ENCODE data around the gene EPC2. TPM values are rescaled to one million over a fixed set of nuclear protein-coding genes. Genes with fewer than 3 reads are reported as not detected.

The EPC2 gene
- total RNA-seq, 4 donors from 2014 or later = 37.9 to 55.3 (median 44.1) TPM

GRCh38 chr2:148651972-148652371 is 7.4 kb downstream of the EPC2 start:
- TF ChIP-seq POLR2A (IDR thresholded peaks at IDR 0.05) = no peak
- TF ChIP-seq, protein P1, sequence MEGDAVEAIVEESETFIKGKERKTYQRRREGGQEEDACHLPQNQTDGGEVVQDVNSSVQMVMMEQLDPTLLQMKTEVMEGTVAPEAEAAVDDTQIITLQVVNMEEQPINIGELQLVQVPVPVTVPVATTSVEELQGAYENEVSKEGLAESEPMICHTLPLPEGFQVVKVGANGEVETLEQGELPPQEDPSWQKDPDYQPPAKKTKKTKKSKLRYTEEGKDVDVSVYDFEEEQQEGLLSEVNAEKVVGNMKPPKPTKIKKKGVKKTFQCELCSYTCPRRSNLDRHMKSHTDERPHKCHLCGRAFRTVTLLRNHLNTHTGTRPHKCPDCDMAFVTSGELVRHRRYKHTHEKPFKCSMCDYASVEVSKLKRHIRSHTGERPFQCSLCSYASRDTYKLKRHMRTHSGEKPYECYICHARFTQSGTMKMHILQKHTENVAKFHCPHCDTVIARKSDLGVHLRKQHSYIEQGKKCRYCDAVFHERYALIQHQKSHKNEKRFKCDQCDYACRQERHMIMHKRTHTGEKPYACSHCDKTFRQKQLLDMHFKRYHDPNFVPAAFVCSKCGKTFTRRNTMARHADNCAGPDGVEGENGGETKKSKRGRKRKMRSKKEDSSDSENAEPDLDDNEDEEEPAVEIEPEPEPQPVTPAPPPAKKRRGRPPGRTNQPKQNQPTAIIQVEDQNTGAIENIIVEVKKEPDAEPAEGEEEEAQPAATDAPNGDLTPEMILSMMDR (IDR thresholded peaks at IDR 0.05) = no peak
- WGBS, 2 donors = 61 to 64% methylated on average over 2 of the region's 2 CpGs
- intact Hi-C loops (cut with DNase I) = no loop called here
- H3K9me3 ChIP-seq = no peaks in the 10 kb centered on the region
- peaks cover 30 to 45% of the 10 kb centered on the region in 2 donors for H3K4me1 ChIP-seq
- no peak for DNase-seq
- no peak overlapping the region for H3K4me3 ChIP-seq (replicated peaks in 1 of 3)
- no peak overlapping the region for H3K27ac ChIP-seq
- H3K36me3 ChIP-seq = no peaks in the 10 kb centered on the region
- no peaks in the 10 kb centered on the region for H3K27me3 ChIP-seq

DNA sequence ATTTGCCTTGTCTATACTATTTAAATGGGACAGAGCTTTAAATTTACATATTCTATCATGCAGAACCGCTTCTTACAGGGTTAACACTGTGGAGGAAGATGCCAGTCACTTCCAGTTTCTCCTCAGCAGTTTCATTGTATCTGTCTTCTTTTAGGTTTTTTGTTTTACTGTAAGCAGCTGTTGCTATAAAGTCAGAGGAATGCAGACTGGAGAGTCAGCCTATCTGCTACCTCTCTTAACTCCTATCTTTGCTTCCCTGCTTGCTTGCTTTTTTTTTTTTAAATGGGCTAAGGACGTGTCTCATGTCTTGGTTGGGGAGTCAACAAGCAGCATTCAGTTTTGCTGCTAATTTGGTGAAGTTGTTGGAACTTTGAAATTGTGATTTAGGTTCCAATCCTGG is 8.9 kb downstream of the EPC2 start:
- no peak for DNase-seq
- Histone ChIP-seq H3K36me3 (no peaks in the 10 kb centered on the region), H3K27ac (no peak overlapping the region), H3K4me1 (peaks cover 41 to 53% of the 10 kb centered on the region in 2 donors), H3K9me3 (no peaks in the 10 kb centered on the region), H3K4me3 (replicated peaks in 1 of 3) (no peak overlapping the region), H3K27me3 (no peaks in the 10 kb centered on the region)
- intact Hi-C loops (cut with DNase I) = no loop called here
- 49 to 53% methylated on average over 2 of the region's 2 CpGs for WGBS, 2 donors
- TF ChIP-seq POLR2A (IDR thresholded peaks at IDR 0.05) = no peak
- TF ChIP-seq, protein P1 (IDR thresholded peaks at IDR 0.05) = no peak

DNA sequence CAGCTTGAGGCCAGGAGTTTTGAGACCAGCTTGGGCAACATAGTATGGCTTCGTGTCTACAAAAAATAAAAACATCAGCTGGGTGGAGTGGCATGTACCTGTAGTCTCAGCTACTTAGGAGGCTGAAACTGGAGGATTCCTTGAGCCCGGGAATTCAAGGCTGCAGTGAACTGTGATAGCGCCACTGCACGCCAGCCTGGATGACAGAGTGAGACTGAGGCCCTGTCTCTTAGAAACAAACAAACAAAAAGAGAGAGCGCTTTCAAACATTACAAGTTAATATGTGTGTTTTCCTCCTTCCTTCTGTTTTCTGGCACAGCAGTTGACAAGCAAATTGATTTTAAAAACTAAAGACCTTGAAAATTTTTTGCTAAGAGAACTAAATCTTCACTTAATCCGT is 9.9 kb downstream of the EPC2 start:
- Histone ChIP-seq H3K27ac (no peak overlapping the region), H3K9me3 (no peaks in the 10 kb centered on the region), H3K27me3 (no peaks in the 10 kb centered on the region), H3K36me3 (no peaks in the 10 kb centered on the region), H3K4me3 (replicated peaks in 1 of 3) (no peak overlapping the region), H3K4me1 (peaks cover 31 to 51% of the 10 kb centered on the region in 2 donors)
- intact Hi-C loops (cut with DNase I) = no loop called here
- TF ChIP-seq POLR2A (IDR thresholded peaks at IDR 0.05) = no peak
- TF ChIP-seq, protein P1 (IDR thresholded peaks at IDR 0.05) = no peak
- DNase-seq = no peak
- WGBS, 2 donors = 93 to 96% methylated on average over 6 of the region's 6 CpGs

DNA sequence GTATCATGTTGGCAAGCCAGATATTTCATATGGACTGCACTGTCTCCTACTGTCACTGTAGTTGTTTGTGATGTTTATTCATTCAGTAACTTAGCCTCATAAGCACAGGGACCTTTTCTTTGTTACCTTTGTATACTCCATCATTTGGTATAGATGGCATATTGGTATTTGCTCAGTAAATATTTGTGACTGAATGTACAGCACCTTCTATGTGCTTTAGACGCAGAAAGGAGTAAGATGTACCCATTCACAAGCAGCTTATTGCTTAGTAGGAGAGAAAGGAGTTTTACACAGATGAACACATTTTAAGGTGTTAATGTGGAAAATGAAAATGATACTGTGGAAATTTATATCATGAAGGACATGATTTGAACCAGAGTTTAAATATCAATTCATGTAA is 12.0 kb downstream of the EPC2 start:
- Histone ChIP-seq H3K9me3 (no peaks in the 10 kb centered on the region), H3K4me1 (peaks cover 30 to 50% of the 10 kb centered on the region in 2 donors), H3K36me3 (no peaks in the 10 kb centered on the region), H3K4me3 (replicated peaks in 1 of 3) (no peak overlapping the region), H3K27ac (no peak overlapping the region), H3K27me3 (no peaks in the 10 kb centered on the region)
- intact Hi-C loops (cut with DNase I) = no loop called here
- 95 to 98% methylated on average over 1 of the region's 1 CpG for WGBS, 2 donors
- no peak for DNase-seq
- TF ChIP-seq, protein P1 (IDR thresholded peaks at IDR 0.05) = no peak
- TF ChIP-seq POLR2A (IDR thresholded peaks at IDR 0.05) = no peak

- 72 to 74% methylated on average over 2 of the region's 2 CpGs for WGBS, 2 donors
- intact Hi-C loops (cut with DNase I) = no loop called here
Observed at GRCh38 chr2:148658807-148659722, 14.5 kb downstream of the EPC2 start.

More at GRCh38 chr2:148658807-148659722, 14.5 kb downstream of the EPC2 start:
- Histone ChIP-seq H3K27me3 (no peaks in the 10 kb centered on the region), H3K27ac (no peak overlapping the region), H3K4me1 (peaks cover 19 to 31% of the 10 kb centered on the region in 2 donors), H3K9me3 (no peaks in the 10 kb centered on the region), H3K4me3 (replicated peaks in 1 of 3) (no peak overlapping the region), H3K36me3 (no peaks in the 10 kb centered on the region)
- TF ChIP-seq, protein P1 (IDR thresholded peaks at IDR 0.05) = no peak
- no peak for TF ChIP-seq POLR2A (IDR thresholded peaks at IDR 0.05)
- no peak for DNase-seq
